Thyroid gland (tissue), 4 donors: ENCODE data around the gene PXMP4.

ENCODE experiments used
- POLR2A ChIP-seq, 2 donors: fragments of 450-650 bp; IDR thresholded peaks; one replicate each; pipeline ENCODE4 v1.6.1; 2017; ENCODE audit warnings: antibody characterized with exemption in 2 of 2, mild to moderate bottlenecking in 2 of 2, moderate library complexity in 1 of 2
- TF ChIP-seq, protein P1 (sequence below), 6 experiments: fragments of 200-600 bp in 3 of 6; fragments of 450-650 bp in 3 of 6; sonication (generic) in 3 of 6; IDR thresholded peaks; one replicate each; pipeline ENCODE4 v1.5.1; 2016 to 2019; ENCODE audit warnings: antibody characterized with exemption in 6 of 6, mild to moderate bottlenecking in 2 of 6, inconsistent platforms in 1 of 6, moderate library complexity in 1 of 6

GRCh38 chr20:33667676-33668465 is 52.2 kb downstream of the PXMP4 start:
- TF ChIP-seq, protein P1, sequence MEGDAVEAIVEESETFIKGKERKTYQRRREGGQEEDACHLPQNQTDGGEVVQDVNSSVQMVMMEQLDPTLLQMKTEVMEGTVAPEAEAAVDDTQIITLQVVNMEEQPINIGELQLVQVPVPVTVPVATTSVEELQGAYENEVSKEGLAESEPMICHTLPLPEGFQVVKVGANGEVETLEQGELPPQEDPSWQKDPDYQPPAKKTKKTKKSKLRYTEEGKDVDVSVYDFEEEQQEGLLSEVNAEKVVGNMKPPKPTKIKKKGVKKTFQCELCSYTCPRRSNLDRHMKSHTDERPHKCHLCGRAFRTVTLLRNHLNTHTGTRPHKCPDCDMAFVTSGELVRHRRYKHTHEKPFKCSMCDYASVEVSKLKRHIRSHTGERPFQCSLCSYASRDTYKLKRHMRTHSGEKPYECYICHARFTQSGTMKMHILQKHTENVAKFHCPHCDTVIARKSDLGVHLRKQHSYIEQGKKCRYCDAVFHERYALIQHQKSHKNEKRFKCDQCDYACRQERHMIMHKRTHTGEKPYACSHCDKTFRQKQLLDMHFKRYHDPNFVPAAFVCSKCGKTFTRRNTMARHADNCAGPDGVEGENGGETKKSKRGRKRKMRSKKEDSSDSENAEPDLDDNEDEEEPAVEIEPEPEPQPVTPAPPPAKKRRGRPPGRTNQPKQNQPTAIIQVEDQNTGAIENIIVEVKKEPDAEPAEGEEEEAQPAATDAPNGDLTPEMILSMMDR (IDR thresholded peaks at IDR 0.05) = peak; percentile 47 to 95 (median 88)
- TF ChIP-seq POLR2A (IDR thresholded peaks at IDR 0.05) = no peak
